A673 (cell line): ENCODE measurements around the gene RIMS3.

Source experiments
- EZH2 ChIP-seq: fragments of 200-600 bp; sonication (generic); IDR thresholded peaks from 2 replicates; pipeline ENCODE4 v1.6.1; 2017; ENCODE audit warnings: borderline replicate concordance, low read depth, mild to moderate bottlenecking, mixed read lengths, antibody characterized with exemption, low read length; ENCODE audit not compliant: poor library complexity, severe bottlenecking
- TF ChIP-seq, protein P1 (sequence below): fragments of 300-800, 200-600 bp; sonication (generic); conservative IDR thresholded peaks from 2 replicates; pipeline ENCODE4 v1.5.1; 2017; ENCODE audit warnings: low read depth, mild to moderate bottlenecking, antibody characterized with exemption, low read length, moderate library complexity, mixed read lengths

DNA sequence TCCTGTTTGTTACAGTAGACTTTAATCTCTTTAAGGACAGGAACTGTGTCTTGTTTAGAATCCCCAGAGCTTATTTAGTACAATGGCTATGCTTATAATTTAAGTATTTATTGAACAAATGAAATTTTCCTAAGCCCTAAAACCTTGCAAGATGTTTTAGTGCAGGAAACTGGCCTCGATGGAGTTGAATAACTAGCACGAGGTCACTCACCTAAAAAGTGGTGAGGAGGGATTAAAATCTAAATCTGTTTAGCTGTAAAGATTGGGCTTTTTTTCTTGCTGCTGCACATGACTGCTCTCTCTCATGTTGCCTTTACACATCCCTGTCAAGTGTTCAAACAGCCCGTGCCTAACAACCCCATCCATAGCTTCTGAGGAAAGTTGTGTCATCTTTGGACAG, 36.2 kb upstream of the RIMS3 start:
- TF ChIP-seq, protein P1, sequence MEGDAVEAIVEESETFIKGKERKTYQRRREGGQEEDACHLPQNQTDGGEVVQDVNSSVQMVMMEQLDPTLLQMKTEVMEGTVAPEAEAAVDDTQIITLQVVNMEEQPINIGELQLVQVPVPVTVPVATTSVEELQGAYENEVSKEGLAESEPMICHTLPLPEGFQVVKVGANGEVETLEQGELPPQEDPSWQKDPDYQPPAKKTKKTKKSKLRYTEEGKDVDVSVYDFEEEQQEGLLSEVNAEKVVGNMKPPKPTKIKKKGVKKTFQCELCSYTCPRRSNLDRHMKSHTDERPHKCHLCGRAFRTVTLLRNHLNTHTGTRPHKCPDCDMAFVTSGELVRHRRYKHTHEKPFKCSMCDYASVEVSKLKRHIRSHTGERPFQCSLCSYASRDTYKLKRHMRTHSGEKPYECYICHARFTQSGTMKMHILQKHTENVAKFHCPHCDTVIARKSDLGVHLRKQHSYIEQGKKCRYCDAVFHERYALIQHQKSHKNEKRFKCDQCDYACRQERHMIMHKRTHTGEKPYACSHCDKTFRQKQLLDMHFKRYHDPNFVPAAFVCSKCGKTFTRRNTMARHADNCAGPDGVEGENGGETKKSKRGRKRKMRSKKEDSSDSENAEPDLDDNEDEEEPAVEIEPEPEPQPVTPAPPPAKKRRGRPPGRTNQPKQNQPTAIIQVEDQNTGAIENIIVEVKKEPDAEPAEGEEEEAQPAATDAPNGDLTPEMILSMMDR: no peak
- TF ChIP-seq EZH2: no peak
